Smooth muscle cell (in vitro differentiated cells): ENCODE data around the gene RTTN. TPM values are rescaled to one million over a fixed set of nuclear protein-coding genes. Genes with fewer than 3 reads are reported as not detected.

Source experiments
- DNase-seq: peaks from one replicate; lab custom pipeline; 2025; ENCODE audit not compliant: unreplicated experiment; lab: John Stamatoyannopoulos, UW
- H2AFZ ChIP-seq: fragments of 200-600 bp; sonication (generic); 2 replicates; pipeline ENCODE4 v1.6.0; 2016; ENCODE audit warnings: antibody characterized with exemption, low read depth, mild to moderate bottlenecking
- H3F3A ChIP-seq: fragments of 200-600 bp; sonication (generic); 2 replicates; pipeline ENCODE4 v1.6.0; 2017; ENCODE audit warnings: antibody characterized with exemption, low read depth
- H3K27ac ChIP-seq: fragments of 200-600 bp; sonication (generic); 2 replicates; pipeline ENCODE4 v1.5.1; 2016; ENCODE audit warnings: low read depth, mild to moderate bottlenecking
- H3K27me3 ChIP-seq: fragments of 200-600 bp; sonication (generic); 2 replicates; pipeline ENCODE4 v1.6.1; 2016; ENCODE audit warnings: low read depth, mild to moderate bottlenecking
- H3K36me3 ChIP-seq: fragments of 200-600 bp; sonication (generic); 2 replicates; pipeline ENCODE4 v1.5.1; 2016; ENCODE audit warnings: low read depth
- H3K4me1 ChIP-seq: fragments of 200-600 bp; sonication (generic); 2 replicates; pipeline ENCODE4 v1.5.1; 2016; ENCODE audit warnings: low read depth
- H3K4me2 ChIP-seq: fragments of 200-600 bp; sonication (generic); 2 replicates; pipeline ENCODE4 v1.6.0; 2016; ENCODE audit warnings: mild to moderate bottlenecking
- H3K4me3 ChIP-seq: fragments of 200-600 bp; sonication (generic); 2 replicates; pipeline ENCODE4 v1.5.1; 2016; ENCODE audit warnings: mild to moderate bottlenecking
- H3K79me2 ChIP-seq: fragments of 200-600 bp; sonication (generic); 2 replicates; pipeline ENCODE4 v1.6.0; 2016; ENCODE audit warnings: low read depth, mild to moderate bottlenecking
- H3K9ac ChIP-seq: fragments of 200-600 bp; sonication (generic); 2 replicates; pipeline ENCODE4 v1.6.0; 2016; ENCODE audit warnings: low read depth
- H3K9me3 ChIP-seq: fragments of 200-600 bp; sonication (generic); replicated peaks from 2 replicates; pipeline ENCODE4 v1.5.1; 2016; ENCODE audit warnings: low read depth
- H4K20me1 ChIP-seq: fragments of 200-600 bp; sonication (generic); 2 replicates; pipeline ENCODE4 v1.6.0; 2016; ENCODE audit warnings: low read depth
- CTCF ChIP-seq: fragments of 200-600 bp; sonication (generic); IDR thresholded peaks from 2 replicates; pipeline ENCODE4 v1.5.1; 2017; ENCODE audit warnings: borderline replicate concordance, mild to moderate bottlenecking, antibody characterized with exemption; ENCODE audit not compliant: insufficient read depth, poor library complexity, severe bottlenecking
- WGBS: methylation state at CpG from one replicate; pipeline ENCODE4 v1.1.7; 2016; ENCODE audit warnings: low lambda C conversion rate; 5-methylcytosine and 5-hydroxymethylcytosine counted together
- polyA plus RNA-seq: library from polyadenylated mRNA; unstranded; fragments of >200 nt; fragmentation: Nextera tagmentation; extraction: Ambion mirVana; gene quantifications from 2 replicates; pipeline ENCODE4 v1.2.1, GENCODE V29; 2016
- total RNA-seq: library from RNA; depleted of rRNA; stranded (reverse); fragments of >200 nt; gene quantifications from 2 replicates; pipeline ENCODE4 v1.2.3, GENCODE V29; 2014

Gene RTTN
- total and polyA plus RNA-seq, 2 experiments from 2014 or later = 3.6 to 17.3 TPM

- Histone ChIP-seq H3K27ac (no peak overlapping the region), H4K20me1 (no peaks in the 10 kb centered on the region), H3K36me3 (no peaks in the 10 kb centered on the region), H3K4me3 (no peak overlapping the region), H3K9ac (no peak overlapping the region), H3K4me2 (no peak overlapping the region), H3K79me2 (no peaks in the 10 kb centered on the region), H3K4me1 (no peaks in the 10 kb centered on the region), H3K27me3 (no peaks in the 10 kb centered on the region), H3K9me3 (no peaks in the 10 kb centered on the region), H3F3A (peaks cover 5% of the 10 kb centered on the region), H2AFZ (no peak overlapping the region)
- WGBS = 97% methylated on average over 3 of the region's 3 CpGs
- DNase-seq = no peak
- no peak for TF ChIP-seq CTCF
These were observed 10.4 kb downstream of the RTTN start for GRCh38 chr18:70195014-70195614.

GRCh38 chr18:70194227-70194890, 11.1 kb downstream of the RTTN start:
- H3F3A ChIP-seq = peaks cover 5% of the 10 kb centered on the region
- H4K20me1 ChIP-seq = no peaks in the 10 kb centered on the region
- no peak overlapping the region for H3K27ac ChIP-seq
- H2AFZ ChIP-seq = no peak overlapping the region
- no peak for TF ChIP-seq CTCF
- WGBS = 97% methylated on average over 4 of the region's 4 CpGs
- no peaks in the 10 kb centered on the region for H3K79me2 ChIP-seq
- no peak overlapping the region for H3K4me3 ChIP-seq
- no peaks in the 10 kb centered on the region for H3K36me3 ChIP-seq
- no peaks in the 10 kb centered on the region for H3K4me1 ChIP-seq
- H3K9ac ChIP-seq = no peak overlapping the region
- H3K4me2 ChIP-seq = no peak overlapping the region
- H3K27me3 ChIP-seq = no peaks in the 10 kb centered on the region
- H3K9me3 ChIP-seq = no peaks in the 10 kb centered on the region
- DNase-seq = no peak

GRCh38 chr18:70190529-70190928, 15.0 kb downstream of the RTTN start:
- Histone ChIP-seq H3K36me3 (no peaks in the 10 kb centered on the region), H3K4me2 (no peak overlapping the region), H3K9me3 (no peaks in the 10 kb centered on the region), H4K20me1 (no peaks in the 10 kb centered on the region), H3F3A (no peaks in the 10 kb centered on the region), H3K4me3 (no peak overlapping the region), H3K27ac (no peak overlapping the region), H3K4me1 (no peaks in the 10 kb centered on the region), H2AFZ (no peak overlapping the region), H3K9ac (no peak overlapping the region), H3K27me3 (no peaks in the 10 kb centered on the region), H3K79me2 (no peaks in the 10 kb centered on the region)
- no peak for DNase-seq
- WGBS = 94% methylated on average over 3 of the region's 3 CpGs
- no peak for TF ChIP-seq CTCF

GRCh38 chr18:70188113-70188512, 17.4 kb downstream of the RTTN start:
- H3K9ac ChIP-seq = no peak overlapping the region
- no peaks in the 10 kb centered on the region for H3K9me3 ChIP-seq
- H3K27me3 ChIP-seq = no peaks in the 10 kb centered on the region
- TF ChIP-seq CTCF = no peak
- no peaks in the 10 kb centered on the region for H3K4me1 ChIP-seq
- H2AFZ ChIP-seq = no peak overlapping the region
- H3K4me3 ChIP-seq = no peak overlapping the region
- H3K4me2 ChIP-seq = no peak overlapping the region
- DNase-seq = no peak
- no peaks in the 10 kb centered on the region for H3K36me3 ChIP-seq
- no peaks in the 10 kb centered on the region for H4K20me1 ChIP-seq
- no peaks in the 10 kb centered on the region for H3K79me2 ChIP-seq
- no peaks in the 10 kb centered on the region for H3F3A ChIP-seq
- no peak overlapping the region for H3K27ac ChIP-seq
